HG03135 (cell line): Measurements from ENCODE around the gene CDC25A.
"Not testable (repeated sequence)": the region's sequence is repeated elsewhere in the genome, so short reads cannot be mapped to it uniquely, and the experiment has no call there.

Experiments
- ATAC-seq: cut with Tn5 transposase; IDR thresholded peaks from one replicate; pipeline ENCODE4 v1.9.1; 2021; ENCODE audit warnings: mild to moderate bottlenecking, moderate library complexity; ENCODE audit not compliant: unreplicated experiment

CDC25A gene

GRCh38 chr3:48188266-48189201 lies at the start of gene CDC25A:
TSS of gene CDC25A (minus strand) at chr3:48188417. CDS start at chr3:48187947, 470 bp downstream.
- ATAC-seq = peak; percentile 96

DNA sequence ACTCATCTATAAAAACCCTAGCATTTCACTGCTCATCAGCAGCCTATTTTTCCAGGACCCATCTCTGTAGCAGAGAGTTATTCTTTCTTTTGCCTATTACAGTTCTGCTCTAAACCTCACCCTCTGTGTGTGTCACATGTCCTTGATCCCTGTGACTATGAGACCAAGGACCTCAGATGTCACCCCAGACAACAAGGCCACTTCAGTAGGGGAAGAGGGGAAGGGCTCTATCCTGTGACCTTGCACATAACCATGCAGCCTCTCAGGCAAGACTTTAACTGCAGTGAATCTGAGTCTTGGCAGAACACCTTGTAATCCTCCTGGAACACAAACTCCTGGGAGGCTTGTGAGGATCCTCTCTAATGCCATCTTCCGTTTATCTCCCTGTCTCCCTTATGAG lies 48.3 kb upstream of the CDC25A start:
- no peak for ATAC-seq

- ATAC-seq = no peak
Observed at GRCh38 chr3:48233542-48233941, 45.3 kb upstream of the CDC25A start.

DNA sequence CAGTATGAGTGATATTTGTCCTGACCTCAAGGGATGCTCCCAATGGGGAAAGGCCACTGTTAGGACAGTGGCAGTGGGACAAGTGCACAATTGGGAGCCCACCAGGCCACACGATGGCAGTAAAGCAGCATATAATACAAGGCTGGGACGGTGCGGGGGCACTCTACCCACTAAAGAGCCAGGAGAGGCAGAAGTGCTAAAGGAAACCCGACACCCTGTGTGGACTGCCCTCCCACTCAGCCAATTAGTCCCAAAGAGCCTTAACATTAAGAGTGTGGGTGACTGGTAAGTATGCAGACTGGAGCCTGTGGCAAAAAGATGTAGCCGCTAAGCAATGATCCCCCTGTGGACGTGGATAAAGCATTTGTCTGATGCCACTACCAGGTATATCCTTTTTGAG lies 44.5 kb upstream of the CDC25A start:
- ATAC-seq = peak; percentile 67

GRCh38 chr3:48232232-48232631 lies 44.0 kb upstream of the CDC25A start:
- ATAC-seq = no peak

DNA sequence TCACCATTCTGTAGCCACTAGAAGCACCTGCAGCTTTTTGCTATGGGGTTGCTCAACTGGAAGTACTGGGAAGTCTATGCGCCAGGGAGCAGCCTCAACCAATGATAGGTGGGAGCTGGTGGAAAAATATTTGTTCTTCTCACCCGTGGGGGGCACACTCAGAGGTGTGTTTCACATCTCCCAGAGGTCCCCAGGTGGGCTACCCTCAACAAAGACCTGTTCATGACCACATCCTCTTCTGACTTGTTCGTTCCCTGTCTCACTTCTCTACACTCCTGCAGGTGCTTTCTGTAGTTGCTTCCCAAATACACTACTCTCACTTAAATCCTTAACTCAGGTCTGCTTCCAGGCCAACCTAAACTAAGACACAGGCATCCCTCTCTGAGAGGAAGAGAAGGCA lies 38.7 kb upstream of the CDC25A start:
- no peak for ATAC-seq

DNA sequence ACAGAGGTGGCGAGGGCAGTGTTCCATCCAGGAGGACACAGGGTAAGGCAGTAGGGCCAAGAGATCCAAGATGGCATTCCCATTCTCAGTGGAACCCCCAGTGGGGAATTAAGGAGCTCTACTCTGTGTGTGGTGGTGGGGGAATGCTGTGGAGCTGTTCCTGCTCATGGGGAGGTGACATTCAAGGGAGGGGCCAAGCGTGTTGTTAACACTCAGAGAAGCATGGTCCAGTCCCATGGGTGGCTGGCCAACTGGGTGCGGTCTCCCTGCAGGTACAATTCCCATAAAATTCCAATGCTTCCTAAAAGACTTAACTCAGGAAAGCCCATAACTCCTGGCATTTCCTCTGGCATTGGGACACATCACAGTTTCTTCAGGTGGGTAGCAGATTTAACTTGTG lies 37.4 kb upstream of the CDC25A start:
- ATAC-seq = no peak

GRCh38 chr3:48222616-48223513 lies 34.6 kb upstream of the CDC25A start, which contains the start of gene CAMP:
TSS of gene CAMP (plus strand) at chr3:48223495. CDS start at chr3:48223512, 17 bp downstream.
- peak; percentile 55 for ATAC-seq

DNA sequence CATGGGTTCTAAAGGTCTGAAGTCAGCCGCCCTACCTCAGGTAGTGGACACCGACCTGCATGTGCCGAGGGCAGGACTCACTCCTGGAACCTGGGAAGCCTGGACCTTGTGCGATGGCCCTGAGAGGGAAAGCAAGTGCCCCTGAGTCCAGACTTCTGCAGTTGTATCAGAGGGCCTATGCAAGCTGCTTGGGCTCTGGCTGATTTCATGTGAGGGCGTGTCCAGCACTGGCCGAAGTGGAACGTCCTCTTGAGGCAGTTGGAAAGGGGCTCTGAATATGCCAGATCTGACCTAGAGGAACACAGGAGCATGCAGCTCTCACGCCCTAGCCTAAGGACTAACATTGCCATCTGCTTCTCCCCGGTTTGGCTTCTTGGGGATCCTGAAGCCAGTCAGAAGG lies 32.5 kb upstream of the CDC25A start:
- ATAC-seq = no peak

DNA sequence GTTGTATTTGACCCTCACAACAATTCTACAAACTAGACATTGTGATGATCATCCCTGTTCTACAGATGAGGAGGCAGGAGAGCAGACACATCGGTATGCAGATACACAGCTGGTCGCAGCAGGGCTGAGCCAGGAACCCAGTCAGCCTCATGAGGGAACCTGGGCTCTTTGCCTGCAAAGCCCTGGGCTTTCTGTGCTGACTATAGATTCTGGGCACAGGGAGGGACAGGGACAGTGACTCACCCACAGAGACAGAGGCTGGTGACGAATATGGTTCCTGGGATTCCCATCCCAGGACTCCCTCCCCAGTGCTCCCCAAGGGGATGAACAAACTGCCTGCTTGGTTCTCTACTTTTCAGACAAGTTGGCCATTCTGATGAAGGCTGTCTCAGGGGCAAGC lies 31.3 kb upstream of the CDC25A start:
- ATAC-seq = no peak

GRCh38 chr3:48218537-48218936 lies 30.3 kb upstream of the CDC25A start:
- ATAC-seq = no peak

DNA sequence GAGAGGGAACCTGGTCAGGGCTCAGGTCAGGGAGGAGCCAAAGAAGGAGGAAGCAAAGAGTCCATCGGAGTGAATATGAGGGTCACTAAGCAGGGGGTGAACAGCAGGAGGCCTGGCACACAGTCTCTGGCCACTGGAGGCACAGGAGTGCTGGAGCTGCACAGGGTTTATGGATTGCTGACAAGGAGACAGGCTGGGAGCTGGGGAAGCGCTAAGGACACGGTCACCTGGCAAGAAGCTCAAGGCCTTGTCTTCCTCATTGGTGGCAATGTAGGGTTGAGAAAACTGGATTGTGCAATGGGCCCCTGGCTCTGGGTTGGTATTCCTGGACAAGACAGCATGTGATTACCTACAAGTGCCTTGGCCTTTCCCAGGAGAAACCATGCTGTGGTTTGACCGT lies 29.2 kb upstream of the CDC25A start:
- no peak for ATAC-seq

- ATAC-seq = no peak
Observed at GRCh38 chr3:48215876-48216275, 27.7 kb upstream of the CDC25A start.

- ATAC-seq = no peak
Observed at GRCh38 chr3:48215466-48215865, 27.2 kb upstream of the CDC25A start.

GRCh38 chr3:48215019-48215418 lies 26.8 kb upstream of the CDC25A start:
- no peak for ATAC-seq

GRCh38 chr3:48214225-48214624 lies 26.0 kb upstream of the CDC25A start:
- ATAC-seq = no peak

GRCh38 chr3:48211776-48212175 lies 23.6 kb upstream of the CDC25A start:
- not testable (repeated sequence) for ATAC-seq

- not testable (repeated sequence) for ATAC-seq
Observed at GRCh38 chr3:48210534-48210933, 22.3 kb upstream of the CDC25A start.

DNA sequence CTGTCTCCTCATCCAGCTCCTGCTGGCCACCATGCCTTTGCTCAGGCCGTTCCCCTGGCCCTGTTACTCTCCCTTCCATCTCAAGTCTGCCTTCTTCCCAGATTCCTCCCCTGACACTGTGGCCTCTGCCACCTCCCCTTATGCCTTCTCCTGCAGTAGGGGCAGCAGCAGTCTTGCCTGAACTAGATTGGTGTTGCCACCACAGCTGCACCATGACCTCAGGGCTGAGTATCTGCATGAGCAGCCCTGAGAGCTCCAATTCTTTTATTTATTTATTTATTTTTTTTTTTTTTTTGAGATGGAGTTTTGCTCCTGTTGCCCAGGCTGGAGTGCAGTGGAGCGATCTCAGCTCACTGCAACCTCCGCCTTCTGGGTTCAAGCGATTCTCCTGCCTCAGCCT lies 21.2 kb upstream of the CDC25A start:
- no peak for ATAC-seq

GRCh38 chr3:48208076-48208475 lies 19.9 kb upstream of the CDC25A start:
- no peak for ATAC-seq

DNA sequence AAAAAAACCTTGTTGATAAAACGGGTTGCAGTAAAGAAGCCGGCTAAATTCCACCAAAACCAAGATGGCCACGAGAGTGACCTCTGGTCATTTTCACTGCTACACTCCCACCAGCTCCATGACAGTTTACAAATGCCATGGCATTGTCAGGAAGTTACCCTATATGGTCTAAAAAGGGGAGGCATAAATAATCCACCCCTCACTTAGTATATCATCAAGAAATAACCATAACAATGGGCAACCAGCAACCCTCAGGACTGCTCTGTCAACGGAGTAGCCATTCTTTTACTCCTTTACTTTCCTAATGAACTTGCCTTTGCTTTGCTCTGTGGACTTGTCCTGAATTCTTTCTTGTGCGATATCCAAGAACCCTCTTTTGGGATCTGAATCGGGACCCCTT lies 14.4 kb upstream of the CDC25A start:
- no peak for ATAC-seq

- no peak for ATAC-seq
Observed at GRCh38 chr3:48199117-48199516, 10.9 kb upstream of the CDC25A start.
